Measurements from ENCODE around the gene GID8.

- TF ChIP-seq CTCF (IDR thresholded peaks at IDR 0.05) (no peak), CHD2 (IDR thresholded peaks at IDR 0.05; ENCODE audit: low read length, partially characterized antibody) (no peak), ESRRA (IDR thresholded peaks at IDR 0.05; ENCODE audit: borderline replicate concordance, low read length) (no peak), MAX (IDR thresholded peaks at IDR 0.05) (no peak), REST (IDR thresholded peaks at IDR 0.05) (no peak), POLR2A (IDR thresholded peaks at IDR 0.05; ENCODE audit: low read length) (no peak), KDM1A (IDR thresholded peaks at IDR 0.05; ENCODE audit: low read depth) (no peak)
Measured at GRCh38 chr20:62979310-62979709, 41.4 kb downstream of the GID8 start.

All from A549 (cell line).